Measurements from ENCODE around the gene COL4A1.

The COL4A1 gene

DNA sequence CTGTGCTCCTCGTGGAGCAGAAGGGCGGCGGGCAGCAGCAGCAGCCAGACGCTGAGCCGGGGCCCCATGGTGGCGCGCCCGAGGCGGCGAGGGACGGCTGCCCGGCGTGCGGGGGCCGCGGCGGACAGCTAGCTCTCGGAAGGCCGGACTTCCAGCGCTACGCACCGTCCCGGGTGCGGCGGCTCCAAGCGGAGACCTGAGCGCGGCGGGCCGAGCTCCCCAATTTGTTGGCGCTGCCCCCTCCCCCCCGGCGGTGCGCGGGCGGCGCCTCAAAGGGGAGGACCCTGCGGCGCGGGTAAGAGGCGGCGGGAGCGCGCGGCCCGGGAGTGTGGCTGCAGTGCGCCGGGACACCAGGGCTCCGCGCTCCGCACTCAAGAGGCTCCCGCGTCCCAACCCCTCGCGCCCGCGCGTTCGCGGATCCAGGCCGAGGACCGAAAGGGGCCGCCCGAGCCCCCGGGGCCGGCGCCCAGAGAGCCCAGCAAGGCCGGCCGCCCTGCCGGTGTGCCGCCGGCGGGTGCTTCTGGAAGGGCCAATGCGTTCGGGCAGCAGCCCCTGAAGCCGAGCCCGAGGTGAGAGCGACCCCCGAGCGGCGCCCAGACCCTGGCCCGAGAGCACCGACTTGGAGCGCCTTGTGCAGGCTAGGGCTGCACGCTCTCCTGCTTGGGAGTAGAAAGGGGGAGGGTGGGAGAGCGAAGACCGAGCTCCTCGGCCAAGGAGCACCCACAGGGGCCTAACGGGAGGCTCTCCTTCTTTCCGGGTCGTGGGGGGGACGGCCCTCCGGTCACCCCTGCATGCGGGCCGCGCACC lies at the start of gene COL4A1, which contains the start of gene COL4A2:
Gene COL4A1 (minus strand): TSS at position 198 of the 807 bp plus-strand sequence. CDS start 130 bp downstream, at position 68.
Gene COL4A2 (plus strand): TSS at position 325 of the 807 bp plus-strand sequence. CDS start 620 bp downstream, outside the sequence.
- DNase-seq = no peak

DNA sequence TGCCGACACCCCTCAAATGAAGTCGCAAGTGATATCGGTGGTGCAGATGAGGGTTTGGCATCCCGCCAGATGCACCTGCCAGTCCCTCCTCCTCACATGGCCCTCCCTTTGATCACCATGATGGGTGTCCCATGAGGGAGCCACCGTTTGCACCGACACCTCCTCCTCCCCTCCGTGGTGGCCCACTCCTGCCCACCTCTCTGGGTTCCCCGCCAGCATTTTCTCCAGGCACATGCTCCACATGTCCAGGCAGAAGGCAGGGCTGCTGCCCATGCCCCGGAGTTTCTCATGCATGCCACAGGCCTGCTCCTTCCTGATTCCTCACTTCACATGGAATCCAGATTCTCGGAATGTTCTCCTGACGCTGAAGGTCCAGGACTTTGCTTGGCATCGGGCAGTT lies 49.4 kb upstream of the COL4A1 start:
- DNase-seq = no peak

DNA sequence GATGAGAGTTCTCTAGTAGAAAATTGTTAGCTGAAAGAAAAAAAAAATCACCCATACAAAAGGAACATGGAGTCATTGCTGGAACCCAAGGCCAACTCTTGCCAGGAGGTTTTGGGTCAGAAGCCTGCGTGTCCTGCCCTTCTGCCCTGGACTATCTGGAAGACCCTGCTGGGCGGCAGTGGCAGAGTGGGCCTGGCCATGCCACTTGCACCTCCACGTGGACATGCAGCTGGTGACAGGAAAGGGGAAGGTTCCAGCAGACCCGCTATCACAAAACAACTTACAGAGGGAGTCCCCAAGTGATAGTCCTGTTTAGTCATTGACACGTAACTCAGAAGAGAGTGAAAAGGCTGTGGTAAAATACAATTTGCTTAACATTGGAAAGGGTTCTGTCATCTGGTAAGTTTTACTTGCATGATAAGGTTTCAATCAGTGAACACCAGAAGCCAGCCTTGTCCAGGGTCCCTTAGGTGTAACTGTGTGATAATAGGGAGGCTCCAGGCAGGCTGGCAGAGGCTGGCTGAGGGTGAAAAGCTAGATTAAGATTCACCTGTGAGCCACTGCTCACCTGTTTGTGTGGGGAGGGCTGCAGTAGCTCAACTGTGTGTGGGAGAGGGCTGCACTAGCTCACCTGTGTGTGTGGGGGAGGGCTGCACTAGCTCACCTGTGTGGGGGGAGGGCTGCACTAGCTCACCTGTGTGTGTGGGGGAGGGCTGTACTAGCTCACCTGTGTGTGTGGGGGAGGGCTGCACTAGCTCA lies 47.9 kb upstream of the COL4A1 start:
- DNase-seq = no peak

DNA sequence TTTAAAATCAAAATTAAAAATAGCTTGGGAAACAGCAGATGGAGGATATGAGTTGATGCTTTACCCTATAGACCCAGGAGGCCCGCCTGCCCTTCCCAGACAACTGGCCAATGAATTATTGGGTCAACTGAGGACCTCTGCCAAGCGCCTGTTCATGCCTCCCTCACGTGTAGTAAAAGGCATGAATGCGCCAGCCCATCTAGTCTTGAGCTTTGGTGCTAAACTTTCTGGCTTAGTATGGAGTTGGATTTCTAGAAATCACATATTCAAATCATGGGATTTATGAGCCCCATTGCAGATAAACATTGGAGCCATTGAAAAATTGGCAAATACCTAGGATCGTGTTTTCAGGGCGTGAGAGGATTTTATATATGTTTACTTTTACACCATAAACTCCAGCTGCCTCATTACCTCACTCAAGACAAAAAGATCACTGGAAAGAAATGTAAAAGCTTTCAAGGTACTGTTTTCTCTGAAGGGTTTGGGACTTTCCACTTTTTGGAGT lies 47.2 kb upstream of the COL4A1 start:
- DNase-seq = no peak

DNA sequence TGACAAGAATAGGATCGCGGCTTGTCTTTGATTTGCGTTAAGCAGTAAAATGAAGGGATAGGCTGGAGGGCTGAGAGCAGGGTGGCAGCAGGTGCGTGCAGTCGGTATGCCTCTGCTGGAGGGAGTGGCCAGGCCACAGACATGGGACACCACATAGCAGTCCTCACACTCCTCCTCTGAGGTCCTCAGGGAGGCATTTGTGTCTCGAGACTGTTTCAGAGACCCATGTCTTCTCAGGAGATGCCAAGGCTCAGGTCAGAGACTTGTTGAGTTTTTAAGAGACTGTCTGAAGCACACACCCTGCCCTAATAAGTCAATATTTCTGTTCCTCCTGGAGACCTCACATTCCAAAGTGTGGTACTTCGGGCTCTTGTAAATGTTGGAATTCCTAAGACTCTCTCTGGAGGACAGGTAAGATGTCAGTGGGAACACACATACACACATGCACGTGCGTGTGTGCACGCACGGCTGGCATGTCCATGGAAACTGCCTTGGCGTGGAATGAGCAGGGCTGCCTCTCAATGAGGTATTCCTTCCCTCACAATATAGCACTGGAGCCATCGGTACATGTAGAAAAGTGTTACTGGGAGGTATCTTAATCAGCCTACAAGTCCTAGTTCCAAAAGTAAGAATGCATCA lies 46.5 kb upstream of the COL4A1 start:
- DNase-seq = no peak

DNA sequence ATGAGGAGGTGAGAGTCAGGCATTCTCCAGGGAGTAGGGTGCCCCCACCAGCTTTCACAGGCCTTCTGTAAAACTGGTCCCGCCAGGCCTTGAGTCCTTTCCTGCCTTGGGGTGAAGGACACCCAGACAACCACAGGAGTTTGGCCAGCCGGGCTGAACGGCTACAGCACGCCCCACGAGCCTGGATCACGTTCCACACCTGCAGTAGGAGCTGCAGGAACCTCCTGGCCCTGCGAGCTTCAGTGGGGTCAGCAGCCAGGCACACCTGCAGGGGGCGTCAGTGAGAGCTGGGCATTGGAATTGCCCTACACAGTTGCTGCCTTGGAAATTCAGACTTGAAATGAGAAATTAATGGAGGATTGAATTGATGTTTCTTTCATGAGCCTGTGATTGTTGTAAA lies 45.8 kb upstream of the COL4A1 start:
- DNase-seq = no peak

DNA sequence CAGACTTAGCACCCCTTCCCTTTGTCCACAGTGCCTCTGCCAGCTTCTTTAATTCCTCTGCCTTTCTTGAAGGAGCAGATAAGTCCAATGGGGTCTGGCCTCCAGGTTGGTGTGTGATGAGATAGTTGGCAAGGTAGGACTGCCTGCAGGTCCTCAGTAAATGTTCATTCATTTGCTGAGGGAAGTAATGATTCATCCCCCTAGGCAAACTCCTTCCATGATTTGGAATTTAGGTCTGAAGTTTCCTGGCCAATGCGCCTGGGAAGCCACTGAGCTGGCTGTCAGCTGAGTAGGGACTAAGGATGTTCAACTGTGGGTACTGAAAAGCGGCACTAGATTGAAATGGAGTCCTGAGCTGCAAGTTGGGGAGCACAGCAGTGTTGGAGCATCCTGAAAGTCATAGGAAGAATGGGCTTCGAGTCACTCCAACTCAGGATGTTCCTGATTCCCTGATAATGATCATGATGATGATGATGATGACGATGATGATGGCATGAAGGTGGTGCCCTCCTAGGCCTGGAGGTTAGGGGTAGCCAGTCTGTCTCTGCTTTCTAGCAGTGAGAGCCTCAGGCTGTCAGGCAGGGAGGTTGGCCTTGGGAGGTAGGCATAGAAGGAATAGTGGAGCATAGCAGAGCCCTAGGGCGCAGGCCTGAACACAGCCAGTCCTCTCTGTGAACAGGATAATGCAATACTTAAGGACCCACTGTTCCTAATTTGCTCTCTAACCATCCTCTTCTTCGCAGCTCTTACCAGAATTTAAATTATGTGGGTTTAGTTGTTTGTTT lies 44.9 kb upstream of the COL4A1 start:
- DNase-seq = no peak

- no peak for DNase-seq
These were observed 43.6 kb upstream of the COL4A1 start for GRCh38 chr13:110350509-110350908.

DNA sequence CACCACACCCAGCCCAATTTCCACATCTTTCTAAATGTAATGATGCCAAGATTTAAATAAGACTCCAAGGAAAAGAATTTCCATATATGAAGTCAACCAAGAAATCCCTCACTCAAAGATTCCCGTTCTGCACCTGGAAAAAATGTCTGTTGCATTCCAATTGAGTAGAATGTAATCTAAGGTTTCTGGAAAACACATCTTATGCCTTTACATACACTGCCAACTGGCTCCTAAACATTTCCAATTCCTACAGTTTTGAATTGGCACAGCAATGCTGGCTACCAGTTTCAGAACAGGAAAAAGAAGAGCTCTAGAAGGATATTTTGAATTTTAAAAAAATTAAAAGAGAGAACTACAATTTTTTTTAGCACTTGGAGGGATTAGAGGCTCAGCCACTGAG lies 43.1 kb upstream of the COL4A1 start:
- no peak for DNase-seq

DNA sequence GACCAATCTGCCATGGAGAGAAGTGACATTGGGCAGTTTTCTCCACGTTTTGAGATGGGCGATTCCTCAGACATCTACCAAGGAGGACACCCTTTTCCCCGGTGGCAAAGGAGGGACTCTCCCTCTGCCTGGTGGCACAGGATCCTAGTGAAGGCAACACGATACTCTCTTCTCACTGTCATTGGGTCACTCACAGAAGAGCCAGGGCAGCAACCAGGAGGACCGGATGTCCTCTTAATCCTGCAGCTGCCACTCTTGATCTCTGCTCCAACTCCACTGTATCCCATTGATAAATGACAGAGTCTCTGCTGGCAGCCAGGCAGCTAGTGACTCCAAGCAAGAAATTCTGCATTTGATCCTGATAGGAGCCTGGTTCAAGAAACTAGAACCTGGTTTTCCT lies 42.3 kb upstream of the COL4A1 start:
- DNase-seq = no peak

DNA sequence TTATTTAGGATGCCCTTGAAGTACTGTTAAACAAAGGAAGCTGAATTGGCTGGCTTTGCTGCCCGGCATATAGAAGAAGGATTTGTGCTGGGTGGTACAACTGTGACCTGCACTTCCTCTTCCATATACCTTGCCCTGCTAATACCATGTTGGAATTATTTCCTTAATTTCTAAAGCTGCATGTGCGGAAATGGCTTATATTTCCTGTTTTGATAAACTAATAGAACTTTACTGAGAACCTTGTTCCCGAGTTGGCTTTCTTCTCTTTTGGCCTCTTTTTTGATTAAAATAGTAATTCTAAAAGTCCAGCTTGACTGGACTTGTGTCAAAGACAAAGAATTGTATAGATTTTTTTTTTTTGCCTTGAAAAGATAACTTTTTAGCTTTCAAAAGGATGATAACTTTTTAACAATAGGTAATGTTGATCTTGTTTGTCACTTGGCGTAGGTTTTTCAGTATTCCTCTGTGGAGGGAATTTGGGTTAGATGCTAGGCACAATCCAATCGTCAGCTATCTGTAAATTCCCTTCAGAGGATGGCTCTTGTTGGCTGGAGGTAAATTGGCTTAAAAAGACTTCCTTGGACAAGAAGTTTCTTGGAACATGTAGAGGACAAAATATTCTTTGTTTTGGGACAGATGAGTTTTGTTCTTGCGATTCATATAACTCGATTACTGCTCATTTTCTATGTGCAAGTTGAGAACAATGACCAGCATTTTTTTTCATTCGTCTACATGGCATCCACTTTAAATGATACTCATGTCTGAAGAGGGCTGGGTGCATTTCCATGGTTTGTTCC lies 41.5 kb upstream of the COL4A1 start:
- DNase-seq = no peak

DNA sequence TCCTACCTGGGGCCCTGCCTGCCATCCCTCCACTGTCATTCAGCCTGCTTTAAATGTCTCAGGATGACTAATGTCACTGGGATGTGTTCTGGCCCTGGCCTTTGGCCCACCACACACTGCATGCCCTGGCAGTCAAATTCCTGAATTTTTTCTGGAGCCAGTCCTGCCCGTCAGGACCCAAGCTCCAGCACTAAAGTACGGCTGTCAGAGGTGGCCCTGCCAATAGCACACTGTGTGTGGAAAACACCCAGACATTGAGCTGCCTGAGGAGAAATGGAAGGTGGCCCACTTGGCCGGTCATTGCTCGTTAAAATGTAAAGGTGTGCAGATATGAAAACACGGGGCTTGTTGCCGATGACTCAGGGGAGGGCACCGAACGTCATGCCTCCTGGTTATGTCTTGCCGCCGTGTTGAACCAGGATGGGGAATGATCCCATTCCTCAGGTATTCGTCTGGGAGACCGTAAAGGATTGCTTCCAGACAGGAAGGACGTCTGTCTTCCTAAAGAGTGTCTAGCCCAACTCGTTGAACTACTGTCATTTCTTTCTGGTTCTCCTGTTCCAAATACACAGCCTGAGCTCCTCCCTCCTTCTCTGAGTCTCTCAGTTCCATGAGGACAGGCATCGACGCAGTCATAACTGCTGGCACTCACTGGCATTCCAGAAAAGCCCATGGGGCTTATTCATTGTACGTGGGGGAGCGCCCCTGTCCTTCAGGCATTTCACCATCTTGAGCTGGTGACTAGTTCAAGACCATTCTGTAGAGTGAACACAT lies 40.8 kb upstream of the COL4A1 start:
- DNase-seq = no peak

GRCh38 chr13:110347088-110347487 lies 40.1 kb upstream of the COL4A1 start:
- DNase-seq = no peak

- no peak for DNase-seq
These were observed 39.7 kb upstream of the COL4A1 start for GRCh38 chr13:110346661-110347067.

DNA sequence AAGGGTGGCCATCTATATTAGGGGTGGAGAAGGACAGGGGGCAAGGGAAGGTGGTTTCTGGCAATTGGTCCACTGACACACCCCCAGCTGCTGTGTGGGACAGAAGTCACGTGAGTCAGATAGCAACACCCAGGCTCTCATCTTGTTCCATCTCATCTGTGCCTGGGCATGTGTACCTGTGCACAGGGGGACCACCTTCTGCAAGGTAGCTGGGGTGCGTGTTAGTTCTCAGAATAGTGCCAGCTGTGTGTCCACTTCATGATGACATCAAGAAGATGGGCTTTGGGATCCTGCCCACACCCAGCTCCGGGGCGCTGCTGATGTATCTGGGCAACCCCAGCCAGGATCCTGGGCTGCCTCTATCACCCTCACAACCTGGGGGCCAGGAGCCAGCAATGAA lies 38.7 kb upstream of the COL4A1 start:
- no peak for DNase-seq

- no peak for DNase-seq
These were observed 38.3 kb upstream of the COL4A1 start for GRCh38 chr13:110345266-110345665.

- no peak for DNase-seq
These were observed 37.4 kb upstream of the COL4A1 start for GRCh38 chr13:110344320-110344719.

GRCh38 chr13:110343241-110343865 lies 36.4 kb upstream of the COL4A1 start:
- DNase-seq = no peak

GRCh38 chr13:110342474-110342873 lies 35.5 kb upstream of the COL4A1 start:
- DNase-seq = no peak

DNA sequence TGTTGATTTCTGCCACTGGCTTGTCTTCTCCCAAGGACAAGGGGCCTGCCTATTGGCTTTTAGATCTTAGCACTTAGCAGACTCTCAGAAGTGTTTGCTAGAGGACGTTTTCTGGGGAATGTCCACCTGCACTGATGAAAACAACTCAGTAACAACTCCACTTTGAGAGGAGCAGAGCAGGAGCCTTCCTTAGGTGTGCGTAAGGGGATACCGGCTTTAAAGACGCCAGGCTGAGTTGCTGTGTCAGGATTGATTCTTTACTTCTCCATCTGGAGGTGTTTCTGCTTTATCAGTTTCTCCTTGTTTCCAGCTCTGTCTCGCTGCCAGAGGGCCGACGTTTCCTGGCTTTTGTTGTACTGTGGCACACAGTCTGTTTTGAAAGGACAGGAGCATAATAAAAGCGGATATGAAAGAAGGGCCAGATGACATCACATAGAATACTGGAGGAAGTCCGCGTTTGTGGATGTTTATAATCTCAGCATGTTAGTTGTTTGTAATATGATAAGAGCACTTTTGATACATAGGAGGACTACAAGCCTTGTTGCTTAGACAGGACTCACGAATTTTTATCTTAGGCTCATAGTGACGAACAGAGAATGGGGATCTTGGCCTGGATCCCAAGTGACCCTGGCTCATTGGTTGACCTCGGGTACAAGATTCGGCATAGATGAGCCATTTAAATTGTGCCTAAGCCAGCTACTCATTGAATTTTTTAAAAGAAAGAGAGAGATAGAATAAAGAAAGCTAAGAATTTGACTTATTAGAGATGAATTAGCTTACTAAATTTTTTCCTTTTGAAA lies 34.7 kb upstream of the COL4A1 start:
- DNase-seq = no peak
